B cell (primary cell): Measurements from ENCODE around the gene NPAS2.

Source experiments
- EZH2 ChIP-seq: IDR thresholded peaks from 2 replicates; pipeline ENCODE4 v1.6.1; 2012; ENCODE audit warnings: borderline replicate concordance, low read depth, mild to moderate bottlenecking, moderate library complexity, low read length; ENCODE audit not compliant: insufficient read depth, poor library complexity, severe bottlenecking
- TF ChIP-seq, protein P1 (sequence below): fragments of 200-600 bp; IDR thresholded peaks from one replicate; pipeline ENCODE4 v1.8.0; 2022; ENCODE audit warnings: antibody characterized with exemption, mild to moderate bottlenecking

DNA sequence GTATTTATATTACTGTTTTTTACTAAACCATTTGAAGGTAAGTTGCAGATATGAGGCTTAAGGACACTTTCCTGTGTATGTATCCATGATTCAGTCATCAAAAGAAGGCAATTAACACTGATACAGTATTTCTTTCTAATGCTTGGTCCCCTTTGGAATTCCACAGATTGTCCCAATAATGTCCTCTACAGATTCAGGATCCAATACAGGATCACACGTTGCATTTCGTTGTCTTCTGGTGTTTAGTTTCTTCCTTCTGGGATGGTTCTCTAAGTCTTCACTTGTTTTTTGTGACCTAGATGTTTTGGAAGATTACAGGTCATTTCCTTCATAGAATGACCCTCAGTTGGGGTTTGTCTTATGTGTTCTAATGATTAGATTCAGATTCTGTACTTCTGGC is 40.0 kb downstream of the NPAS2 start:
- TF ChIP-seq, protein P1, sequence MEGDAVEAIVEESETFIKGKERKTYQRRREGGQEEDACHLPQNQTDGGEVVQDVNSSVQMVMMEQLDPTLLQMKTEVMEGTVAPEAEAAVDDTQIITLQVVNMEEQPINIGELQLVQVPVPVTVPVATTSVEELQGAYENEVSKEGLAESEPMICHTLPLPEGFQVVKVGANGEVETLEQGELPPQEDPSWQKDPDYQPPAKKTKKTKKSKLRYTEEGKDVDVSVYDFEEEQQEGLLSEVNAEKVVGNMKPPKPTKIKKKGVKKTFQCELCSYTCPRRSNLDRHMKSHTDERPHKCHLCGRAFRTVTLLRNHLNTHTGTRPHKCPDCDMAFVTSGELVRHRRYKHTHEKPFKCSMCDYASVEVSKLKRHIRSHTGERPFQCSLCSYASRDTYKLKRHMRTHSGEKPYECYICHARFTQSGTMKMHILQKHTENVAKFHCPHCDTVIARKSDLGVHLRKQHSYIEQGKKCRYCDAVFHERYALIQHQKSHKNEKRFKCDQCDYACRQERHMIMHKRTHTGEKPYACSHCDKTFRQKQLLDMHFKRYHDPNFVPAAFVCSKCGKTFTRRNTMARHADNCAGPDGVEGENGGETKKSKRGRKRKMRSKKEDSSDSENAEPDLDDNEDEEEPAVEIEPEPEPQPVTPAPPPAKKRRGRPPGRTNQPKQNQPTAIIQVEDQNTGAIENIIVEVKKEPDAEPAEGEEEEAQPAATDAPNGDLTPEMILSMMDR: no peak
- TF ChIP-seq EZH2: no peak
